DMS114 treated with DMSO at 0.1 percent for 48 hours (cell line): ENCODE data around the gene NAV3.

ENCODE experiments used
- DNase-seq: peaks from one replicate; lab custom pipeline; 2025; ENCODE audit not compliant: unreplicated experiment; lab: John Stamatoyannopoulos, UW

The NAV3 gene

GRCh38 chr12:78183824-78184223 lies 353.1 kb downstream of the NAV3 start:
- DNase-seq = no peak

GRCh38 chr12:78185109-78185508 lies 354.4 kb downstream of the NAV3 start:
- DNase-seq = no peak

GRCh38 chr12:78185651-78186050 lies 355.0 kb downstream of the NAV3 start:
- DNase-seq = no peak

GRCh38 chr12:78186670-78187069 lies 356.0 kb downstream of the NAV3 start:
- DNase-seq = no peak

- DNase-seq = no peak
Measured at GRCh38 chr12:78187741-78188140, 357.0 kb downstream of the NAV3 start.

DNA sequence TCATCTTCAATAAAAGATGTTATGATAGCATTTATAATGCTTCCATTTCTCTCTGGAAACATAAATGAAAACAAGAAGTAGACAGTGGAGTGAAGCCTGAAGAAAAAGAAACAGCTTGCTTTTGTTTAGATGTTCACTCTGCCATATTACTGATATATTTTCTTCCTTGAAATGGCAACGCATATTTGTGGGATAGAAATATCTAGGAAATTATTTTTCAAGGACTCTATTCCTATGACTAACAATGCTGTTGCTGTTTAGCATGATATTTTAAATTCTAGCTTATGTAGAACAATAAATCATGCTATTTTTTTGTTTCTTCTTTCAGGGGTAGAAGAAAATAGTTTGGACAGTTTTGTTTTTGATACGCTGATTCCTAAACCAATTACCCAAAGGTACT lies 359.0 kb downstream of the NAV3 start:
- DNase-seq = no peak

GRCh38 chr12:78191611-78192010 lies 360.9 kb downstream of the NAV3 start:
- DNase-seq = no peak

DNA sequence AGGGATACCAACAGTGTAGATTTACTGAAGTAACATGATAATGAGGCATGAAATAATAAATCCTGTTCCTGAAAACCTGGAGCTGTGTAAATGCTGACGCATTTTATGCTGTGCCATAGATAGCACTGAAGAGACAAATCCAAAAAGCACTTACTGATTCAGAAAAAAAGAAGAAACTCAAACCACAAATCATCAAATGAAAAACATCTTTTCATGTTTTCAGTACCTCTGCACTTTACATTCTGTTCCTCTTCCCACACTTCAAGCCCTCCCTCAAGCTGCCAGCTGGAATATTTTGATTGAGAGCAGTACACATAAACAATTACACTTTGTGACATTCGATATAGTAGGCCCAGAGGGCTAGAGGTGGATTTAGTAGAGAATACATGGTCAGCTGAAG lies 362.3 kb downstream of the NAV3 start:
- DNase-seq = no peak

- no peak for DNase-seq
Measured at GRCh38 chr12:78194448-78194847, 363.8 kb downstream of the NAV3 start.

DNA sequence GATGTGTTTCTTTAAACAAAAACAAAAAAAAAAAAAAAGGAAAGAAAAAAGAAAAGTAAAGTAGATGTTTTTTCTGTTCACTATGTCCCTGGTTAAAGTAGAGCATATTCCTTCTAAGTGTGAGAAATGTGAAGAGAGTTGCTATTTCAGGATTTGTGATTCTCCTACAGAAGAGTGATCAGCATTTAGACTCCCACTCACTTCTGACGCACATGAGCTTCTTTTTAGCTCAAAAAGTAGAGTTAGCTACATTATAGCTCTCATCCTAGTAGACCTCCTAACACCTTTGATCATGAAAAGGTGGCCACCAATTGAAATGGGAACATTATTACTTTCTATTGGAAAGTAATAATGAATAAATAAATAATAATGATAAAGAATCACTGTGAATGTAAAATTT lies 368.2 kb downstream of the NAV3 start:
- DNase-seq = no peak

DNA sequence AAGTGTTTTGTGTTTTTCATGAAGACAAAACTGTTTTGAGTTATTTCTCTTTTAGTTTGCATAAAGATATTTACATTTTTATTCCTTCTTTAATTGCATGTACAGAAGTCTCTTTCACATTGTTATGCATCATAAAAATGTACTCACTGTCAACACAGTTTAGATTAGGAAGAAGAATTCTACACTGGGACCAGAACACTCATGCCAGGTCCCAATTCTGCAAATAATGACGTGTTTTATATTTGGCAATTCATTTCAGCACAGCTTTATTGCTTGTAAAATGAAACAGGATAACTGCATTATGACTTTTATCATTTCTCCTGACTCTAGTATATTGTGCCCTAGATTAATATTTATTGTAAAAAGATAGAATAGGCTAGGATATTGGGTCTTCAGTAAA lies 369.2 kb downstream of the NAV3 start:
- DNase-seq = no peak

GRCh38 chr12:78204926-78205325 lies 374.2 kb downstream of the NAV3 start:
- no peak for DNase-seq

DNA sequence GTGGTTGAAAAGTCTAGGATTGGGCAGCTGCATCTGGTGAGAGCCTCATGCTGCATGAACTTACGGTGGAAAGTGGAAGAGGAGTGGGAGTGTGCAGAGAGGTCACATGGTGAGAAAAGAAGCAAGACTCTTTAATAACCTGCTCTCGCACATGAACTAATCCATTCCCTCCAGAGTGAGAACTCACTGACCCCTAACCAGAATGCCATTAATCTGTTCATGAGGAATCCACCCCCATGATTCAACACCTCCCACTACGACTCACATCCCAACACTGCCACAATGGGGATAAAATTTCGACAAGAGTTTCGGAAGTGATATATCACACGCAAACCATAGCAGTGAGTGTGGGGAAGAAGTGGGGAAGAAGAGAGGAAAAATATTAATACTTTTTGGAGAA lies 377.4 kb downstream of the NAV3 start:
- DNase-seq = no peak

DNA sequence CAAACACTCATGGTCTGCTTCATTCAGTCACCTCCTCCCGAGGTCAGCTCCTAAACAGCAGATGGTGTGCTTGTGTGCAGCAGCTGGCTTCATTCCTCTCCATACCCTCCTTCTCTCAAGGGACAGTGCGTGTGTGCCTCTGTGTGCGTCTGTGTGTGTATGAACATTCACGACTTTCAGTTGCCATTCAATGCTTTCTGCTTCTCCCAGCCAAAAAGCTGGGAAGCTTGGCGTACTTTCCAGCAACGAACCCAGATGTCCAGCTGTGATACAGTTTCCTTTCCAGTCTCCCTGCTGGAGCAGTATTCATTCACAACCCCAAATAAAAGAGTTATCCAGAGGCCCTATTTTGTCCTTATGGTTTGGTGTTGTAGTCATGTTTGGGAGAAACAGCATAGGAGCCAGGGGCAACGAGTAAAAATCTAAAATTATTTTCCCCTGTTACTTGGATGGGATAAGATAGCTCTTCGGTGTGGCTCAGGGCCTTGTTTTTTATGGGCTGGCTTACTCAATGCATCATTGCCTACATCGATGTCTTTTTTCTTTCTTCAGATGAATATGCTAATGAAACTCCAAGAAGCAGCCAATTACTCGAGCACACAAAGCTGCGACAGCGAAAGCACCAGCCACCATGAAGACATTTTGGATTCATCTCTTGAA lies 379.3 kb downstream of the NAV3 start:
- no peak for DNase-seq

DNA sequence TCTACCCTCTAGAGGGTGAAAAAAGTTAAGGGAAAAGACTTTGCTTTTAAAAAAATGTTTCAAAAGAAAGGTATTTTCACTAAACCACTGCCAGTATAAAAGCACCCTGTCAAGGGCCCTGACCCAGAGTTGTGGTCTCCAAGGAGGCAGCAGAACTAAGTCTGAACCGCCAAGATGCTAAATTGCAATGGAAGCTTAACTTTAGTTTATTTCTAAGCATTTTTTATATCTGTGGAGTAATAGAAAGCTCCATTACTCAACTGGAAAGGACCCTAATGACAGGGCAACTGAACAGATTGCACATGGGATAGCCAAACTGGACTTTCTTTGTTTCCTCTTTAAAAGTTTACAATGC lies 379.8 kb downstream of the NAV3 start:
- DNase-seq = no peak

- DNase-seq = no peak
Measured at GRCh38 chr12:78210894-78211302, 380.2 kb downstream of the NAV3 start.

DNA sequence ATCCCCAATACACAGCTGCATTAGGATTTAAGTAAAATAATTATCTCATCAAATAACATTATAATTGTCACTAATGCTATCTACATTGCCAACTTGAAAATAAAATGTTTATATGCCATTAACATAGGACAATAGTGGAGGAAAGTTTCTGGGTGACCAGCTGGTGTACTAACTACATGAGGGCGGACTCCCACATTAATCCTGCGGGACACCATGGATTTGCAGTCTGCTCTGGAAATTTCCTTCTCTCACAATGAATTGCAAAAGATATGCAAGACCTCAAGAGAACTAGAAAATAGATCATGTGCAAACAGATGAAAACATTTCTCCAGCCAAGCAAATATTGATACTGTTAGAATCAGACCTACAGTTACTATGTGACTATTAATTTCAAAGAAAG lies 390.1 kb downstream of the NAV3 start:
- DNase-seq = no peak

DNA sequence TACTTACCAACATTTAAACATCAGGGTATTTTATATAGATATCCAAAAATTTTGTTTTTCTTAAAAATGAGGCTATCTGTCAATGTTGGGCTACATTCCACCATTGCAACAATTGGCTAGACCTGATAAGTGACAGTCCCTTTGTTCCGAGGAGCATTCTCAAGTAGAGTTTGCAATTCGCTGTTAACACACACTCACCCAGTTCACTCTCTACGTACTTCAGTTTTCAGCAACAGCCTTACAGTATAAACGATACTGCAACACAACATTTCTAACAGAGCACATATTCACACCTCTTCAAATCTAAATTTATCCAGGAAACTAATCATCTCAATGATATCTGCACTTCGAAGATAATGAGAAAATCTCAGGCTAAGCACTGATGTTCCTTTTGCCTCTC lies 393.5 kb downstream of the NAV3 start:
- no peak for DNase-seq

- DNase-seq = no peak
Measured at GRCh38 chr12:78226763-78227162, 396.1 kb downstream of the NAV3 start.

DNA sequence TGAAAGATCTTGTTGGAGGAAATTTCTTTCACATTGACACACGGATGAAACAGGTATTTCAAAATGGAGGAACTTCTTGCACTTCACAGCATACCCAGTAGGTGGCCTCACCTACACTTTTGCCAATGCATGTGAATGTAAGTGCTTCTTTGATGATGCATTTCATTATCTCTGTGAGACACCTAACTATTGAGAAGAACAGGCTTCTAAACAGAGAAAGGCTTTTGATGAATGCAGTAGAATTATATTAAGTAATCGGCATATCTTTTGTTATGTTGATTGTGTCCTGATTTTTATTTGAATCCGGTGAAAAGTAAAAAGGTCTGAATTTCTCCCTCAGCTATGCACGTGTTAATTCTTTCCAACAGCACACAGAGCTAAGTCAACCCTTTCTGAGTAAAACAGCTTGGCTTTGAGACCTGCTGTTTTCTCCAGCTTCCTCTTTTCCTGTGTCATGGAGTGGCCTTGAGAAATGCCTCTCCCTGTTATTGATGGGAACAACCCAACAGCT lies 399.0 kb downstream of the NAV3 start:
- no peak for DNase-seq

GRCh38 chr12:78232756-78233155 lies 402.1 kb downstream of the NAV3 start:
- DNase-seq = no peak

- DNase-seq = no peak
Measured at GRCh38 chr12:78236264-78236663, 405.6 kb downstream of the NAV3 start.

- no peak for DNase-seq
Measured at GRCh38 chr12:78239544-78239943, 408.9 kb downstream of the NAV3 start.
